Measurements from ENCODE around the gene CBY2. TPM values are rescaled to one million over a fixed set of nuclear protein-coding genes. Genes with fewer than 3 reads are reported as not detected.
"Not testable (repeated sequence)": the region's sequence is repeated elsewhere in the genome, so short reads cannot be mapped to it uniquely, and the experiment has no call there.

The CBY2 gene
- total and polyA plus RNA-seq, 12 donors, result not detected

DNA sequence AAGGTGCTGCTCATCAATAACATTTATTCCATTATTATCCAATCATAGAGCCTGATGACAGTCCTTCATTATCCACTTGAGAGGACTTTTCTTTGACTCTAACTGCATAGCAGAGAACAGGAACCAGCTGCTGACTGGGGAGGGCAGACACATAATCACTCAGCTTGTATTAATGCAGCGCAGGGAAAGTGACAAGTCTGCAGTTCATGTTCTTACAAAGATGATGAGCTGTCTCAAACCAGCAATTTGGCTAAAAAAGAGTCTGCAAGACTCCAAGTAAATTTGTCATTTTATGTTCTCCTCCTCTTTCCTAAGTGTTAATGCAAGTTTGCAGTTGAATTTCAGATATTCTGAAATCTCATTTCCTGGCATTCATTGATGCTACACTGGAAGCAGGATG lies 40.0 kb upstream of the CBY2 start:
- no peaks in the 10 kb centered on the region for H3K36me3 ChIP-seq
- H3K4me1 ChIP-seq, result no peaks in the 10 kb centered on the region
- intact Hi-C loops (cut with DNase I), result no loop called here
- TF ChIP-seq, protein P1, sequence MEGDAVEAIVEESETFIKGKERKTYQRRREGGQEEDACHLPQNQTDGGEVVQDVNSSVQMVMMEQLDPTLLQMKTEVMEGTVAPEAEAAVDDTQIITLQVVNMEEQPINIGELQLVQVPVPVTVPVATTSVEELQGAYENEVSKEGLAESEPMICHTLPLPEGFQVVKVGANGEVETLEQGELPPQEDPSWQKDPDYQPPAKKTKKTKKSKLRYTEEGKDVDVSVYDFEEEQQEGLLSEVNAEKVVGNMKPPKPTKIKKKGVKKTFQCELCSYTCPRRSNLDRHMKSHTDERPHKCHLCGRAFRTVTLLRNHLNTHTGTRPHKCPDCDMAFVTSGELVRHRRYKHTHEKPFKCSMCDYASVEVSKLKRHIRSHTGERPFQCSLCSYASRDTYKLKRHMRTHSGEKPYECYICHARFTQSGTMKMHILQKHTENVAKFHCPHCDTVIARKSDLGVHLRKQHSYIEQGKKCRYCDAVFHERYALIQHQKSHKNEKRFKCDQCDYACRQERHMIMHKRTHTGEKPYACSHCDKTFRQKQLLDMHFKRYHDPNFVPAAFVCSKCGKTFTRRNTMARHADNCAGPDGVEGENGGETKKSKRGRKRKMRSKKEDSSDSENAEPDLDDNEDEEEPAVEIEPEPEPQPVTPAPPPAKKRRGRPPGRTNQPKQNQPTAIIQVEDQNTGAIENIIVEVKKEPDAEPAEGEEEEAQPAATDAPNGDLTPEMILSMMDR (IDR thresholded peaks at IDR 0.05), result no peak
- no peak for ATAC-seq
- H3K27me3 ChIP-seq, result no peaks in the 10 kb centered on the region
- no peak overlapping the region for H3K4me3 ChIP-seq
- no peak for DNase-seq
- 50 to 59% methylated on average over 1 of the region's 1 CpG for WGBS, 2 donors
- no peak overlapping the region for H3K27ac ChIP-seq
- peaks cover 0 to 15% (median 0%) of the 10 kb centered on the region in 11 donors for H3K9me3 ChIP-seq

DNA sequence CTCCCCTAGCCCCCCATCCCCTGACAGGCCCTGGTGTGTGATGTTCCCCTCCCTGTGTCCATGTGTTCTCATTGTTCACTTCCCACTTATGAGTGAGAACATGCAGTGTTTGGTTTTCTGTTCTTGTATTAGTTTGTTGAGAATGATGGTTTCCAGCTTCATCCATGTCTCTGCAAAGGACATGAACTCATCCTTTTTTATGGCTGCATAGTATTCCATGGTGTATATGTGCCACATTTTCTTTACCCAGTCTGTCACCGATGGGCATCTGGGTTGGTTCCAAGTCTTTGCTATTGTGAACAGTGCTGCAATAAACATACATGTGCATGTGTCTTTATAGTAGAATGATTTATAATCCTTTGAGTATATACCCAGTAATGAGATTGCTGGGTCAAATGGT lies 39.2 kb upstream of the CBY2 start:
- H3K9me3 ChIP-seq; H3K27me3 ChIP-seq; intact Hi-C loops (cut with DNase I); H3K4me3 ChIP-seq; H3K27ac ChIP-seq; H3K4me1 ChIP-seq; ATAC-seq; H3K36me3 ChIP-seq; DNase-seq: not testable (repeated sequence)
- WGBS, 2 donors, result 93 to 100% methylated on average over 1 of the region's 1 CpG

DNA sequence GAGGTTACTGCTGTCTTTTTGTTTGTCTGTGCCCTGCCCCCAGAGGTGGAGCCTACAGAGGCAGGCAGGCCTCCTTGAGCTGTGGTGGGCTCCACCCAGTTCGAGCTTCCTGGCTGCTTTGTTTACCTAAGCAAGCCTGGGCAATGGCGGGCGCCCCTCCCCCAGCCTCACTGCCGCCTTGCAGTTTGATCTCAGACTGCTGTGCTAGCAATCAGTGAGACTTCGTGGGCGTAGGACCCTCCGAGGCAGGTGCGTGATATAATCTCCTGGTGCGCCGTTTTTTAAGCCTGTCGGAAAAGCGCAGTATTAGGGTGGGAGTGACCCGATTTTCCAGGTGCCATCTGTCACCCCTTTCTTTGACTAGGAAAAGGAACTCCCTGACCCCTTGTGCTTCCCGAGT lies 32.5 kb upstream of the CBY2 start:
- ATAC-seq; H3K4me3 ChIP-seq; H3K9me3 ChIP-seq; intact Hi-C loops (cut with DNase I); H3K27ac ChIP-seq; H3K36me3 ChIP-seq; DNase-seq; H3K4me1 ChIP-seq: not testable (repeated sequence)
- peaks cover 0 to 17% (median 0%) of the 10 kb centered on the region in 7 donors for H3K27me3 ChIP-seq
- 75 to 80% methylated on average over 11 of the region's 14 CpGs for WGBS, 2 donors

DNA sequence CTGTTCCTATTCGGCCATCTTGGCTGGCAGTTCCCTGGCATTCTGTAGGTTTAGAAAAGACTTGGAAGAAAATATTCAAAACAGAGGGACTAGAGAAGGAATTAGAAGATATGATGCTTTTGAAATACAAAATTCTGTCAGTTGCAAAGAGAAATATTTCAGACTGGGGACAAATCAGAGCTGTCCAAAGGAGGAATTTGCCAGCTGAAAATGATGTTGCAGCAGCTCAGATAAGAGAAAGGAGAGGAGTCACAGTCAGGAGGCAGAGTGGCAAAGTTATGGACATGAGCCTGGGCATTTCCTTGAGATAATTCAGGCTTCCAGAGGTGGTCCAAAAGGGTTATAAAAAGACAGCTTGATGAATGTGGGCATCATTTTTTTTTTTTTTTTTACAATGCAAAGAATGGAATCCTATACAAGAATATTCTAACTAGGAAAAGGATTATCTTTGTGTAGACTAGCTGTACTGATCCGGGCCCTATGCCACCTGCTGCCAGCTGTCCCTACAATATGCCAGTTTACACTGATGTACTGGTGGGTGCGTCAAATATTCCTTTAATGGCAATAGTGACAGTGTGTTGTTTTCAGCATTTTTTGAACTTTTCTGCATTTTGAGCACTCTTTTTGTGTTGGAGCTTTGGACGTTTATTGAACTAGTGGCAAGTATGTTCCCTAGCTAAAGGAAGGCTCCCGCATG lies 31.8 kb upstream of the CBY2 start:
- Histone ChIP-seq H3K4me1 (no peaks in the 10 kb centered on the region), H3K36me3 (no peaks in the 10 kb centered on the region), H3K9me3 (no peaks in the 10 kb centered on the region), H3K27me3 (peaks cover 0 to 17% (median 0%) of the 10 kb centered on the region in 7 donors), H3K4me3 (no peak overlapping the region), H3K27ac (no peak overlapping the region)
- 91 to 93% methylated on average over 5 of the region's 5 CpGs for WGBS, 2 donors
- intact Hi-C loops (cut with DNase I), result no loop called here
- TF ChIP-seq, protein P1 (IDR thresholded peaks at IDR 0.05), result no peak
- ATAC-seq (no peak), DNase-seq (no peak)

DNA sequence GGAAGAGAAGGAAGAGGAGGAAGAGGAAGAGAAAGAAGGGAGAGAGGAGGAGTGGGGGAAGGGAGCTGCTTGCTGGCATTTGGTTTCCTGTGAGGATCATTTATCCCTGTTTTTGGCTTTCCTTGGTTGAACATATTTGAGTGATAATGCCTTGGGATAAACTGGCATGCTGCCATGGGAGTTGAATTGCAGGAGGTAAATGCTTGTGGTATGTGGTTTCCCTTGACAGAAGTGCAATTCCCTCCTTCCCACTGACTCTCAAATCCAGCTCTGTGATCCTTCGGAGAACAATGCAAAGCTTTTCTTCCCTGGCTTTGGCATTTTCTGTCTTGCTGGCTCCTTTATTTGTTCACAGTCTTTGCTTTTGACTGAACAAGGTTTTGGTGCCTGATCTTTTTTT lies 27.2 kb upstream of the CBY2 start:
- H3K9me3 ChIP-seq, result no peaks in the 10 kb centered on the region
- no peaks in the 10 kb centered on the region for H3K4me1 ChIP-seq
- TF ChIP-seq, protein P1 (IDR thresholded peaks at IDR 0.05), result no peak
- H3K27me3 ChIP-seq, result peaks cover 0 to 27% (median 5%) of the 10 kb centered on the region in 7 donors
- ATAC-seq, result no peak
- no peak for DNase-seq
- H3K4me3 ChIP-seq, result no peak overlapping the region
- no peaks in the 10 kb centered on the region for H3K36me3 ChIP-seq
- intact Hi-C loops (cut with DNase I), result no loop called here
- no peak overlapping the region for H3K27ac ChIP-seq
- 25 to 30% methylated on average over 1 of the region's 1 CpG for WGBS, 2 donors
